ENCODE measurements around the gene AP2S1. TPM values are rescaled to one million over a fixed set of nuclear protein-coding genes. Genes with fewer than 3 reads are reported as not detected.

Gene AP2S1
- total and polyA plus RNA-seq, 2 donors (not counting 1 experiment from before 2014, with no cell fraction given): 143 to 201 TPM

DNA sequence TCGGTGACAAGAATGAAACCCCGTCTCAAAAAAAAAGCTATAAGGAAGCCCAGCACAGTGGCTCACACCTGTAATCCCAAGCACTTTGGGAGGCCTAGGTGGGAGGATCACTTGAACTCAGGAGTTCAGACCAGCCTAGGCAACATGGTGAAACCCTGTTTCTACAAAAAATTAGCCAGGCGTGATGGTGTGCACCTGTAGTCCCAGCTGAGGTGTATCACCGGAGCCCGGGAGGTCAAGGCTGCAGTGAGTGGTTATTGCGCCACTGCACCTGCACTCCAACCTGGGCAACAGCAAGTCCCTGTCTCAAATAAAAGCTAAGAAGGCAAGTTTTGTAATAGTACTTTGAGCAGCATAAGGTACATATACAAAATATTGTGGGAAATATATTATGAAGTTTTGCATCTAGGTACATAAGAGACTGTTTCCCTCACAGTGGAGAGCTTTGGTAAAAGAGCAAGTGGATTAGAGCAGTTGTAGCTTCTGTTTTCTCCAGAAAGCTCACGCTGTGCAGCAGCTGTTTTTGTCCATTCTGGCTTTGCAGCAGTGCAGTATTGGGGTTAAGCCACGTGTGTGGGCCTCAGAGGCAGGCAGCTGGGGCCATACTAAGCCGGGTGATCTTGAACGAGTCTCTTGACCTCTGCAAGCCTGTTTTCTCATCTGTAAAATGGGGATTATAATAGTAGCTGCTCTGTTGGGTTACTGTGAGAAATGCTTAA is 45.6 kb upstream of the AP2S1 start:
- DNase-seq (ENCODE audit: low read depth in 2 of 2): no peak
- no peak overlapping the region for H3K4me2 ChIP-seq (ENCODE audit: extremely low read depth, insufficient read depth, low read length)

GRCh38 chr19:46892252-46893179 is 41.9 kb upstream of the AP2S1 start:
- Histone ChIP-seq H3K4me1 (ENCODE audit: control insufficient read depth, extremely low read depth, insufficient read depth, low read length) (peaks cover 8% of the 10 kb centered on the region), H3K9me3 (ENCODE audit: control insufficient read depth, insufficient read depth, low read depth, low read length) (no peaks in the 10 kb centered on the region), H3K4me2 (ENCODE audit: extremely low read depth, insufficient read depth, low read length) (no peak overlapping the region), H4K20me1 (ENCODE audit: control insufficient read depth, extremely low read depth, insufficient read depth, low read length) (peaks cover 3% of the 10 kb centered on the region), H3K27ac (ENCODE audit: insufficient read depth, low read length) (no peak overlapping the region), H3K9ac (ENCODE audit: insufficient read depth, low read length) (no peak overlapping the region), H3K36me3 (ENCODE audit: control insufficient read depth, insufficient read depth, low read length) (no peaks in the 10 kb centered on the region), H2AFZ (ENCODE audit: low read length) (no peak overlapping the region), H3K4me3 (replicated peaks in 1 of 4; ENCODE audit: control extremely low read depth in 1 of 4, insufficient read depth in 1 of 4, low read depth in 3 of 4, low read length in 4 of 4) (no peak overlapping the region), H3K79me2 (ENCODE audit: control insufficient read depth, insufficient read depth, low read length) (peaks cover 48% of the 10 kb centered on the region), H3K27me3 (ENCODE audit: control insufficient read depth, insufficient read depth, low read length) (no peaks in the 10 kb centered on the region)
- TF ChIP-seq EZH2 (IDR thresholded peaks at IDR 0.05; ENCODE audit: low read length, missing control alignments) (no peak), CTCF (conservative IDR thresholded peaks at IDR 0.05 in 1 of 2, IDR thresholded peaks at IDR 0.05 in 1 of 2; ENCODE audit: low read depth in 1 of 2, low read length in 2 of 2) (no peak)
- no peak for DNase-seq (ENCODE audit: low read depth in 2 of 2)

More for the DNA sequence above, 45.6 kb upstream of the AP2S1 start:
- Histone ChIP-seq H3K9me3 (ENCODE audit: control insufficient read depth, insufficient read depth, low read depth, low read length) (no peaks in the 10 kb centered on the region), H3K4me3 (replicated peaks in 1 of 4; ENCODE audit: control extremely low read depth in 1 of 4, insufficient read depth in 1 of 4, low read depth in 3 of 4, low read length in 4 of 4) (no peak overlapping the region), H3K27ac (ENCODE audit: insufficient read depth, low read length) (no peak overlapping the region), H4K20me1 (ENCODE audit: control insufficient read depth, extremely low read depth, insufficient read depth, low read length) (no peaks in the 10 kb centered on the region), H3K4me1 (ENCODE audit: control insufficient read depth, extremely low read depth, insufficient read depth, low read length) (peaks cover 2% of the 10 kb centered on the region), H2AFZ (ENCODE audit: low read length) (no peak overlapping the region), H3K9ac (ENCODE audit: insufficient read depth, low read length) (no peak overlapping the region), H3K27me3 (ENCODE audit: control insufficient read depth, insufficient read depth, low read length) (no peaks in the 10 kb centered on the region), H3K79me2 (ENCODE audit: control insufficient read depth, insufficient read depth, low read length) (peaks cover 59% of the 10 kb centered on the region), H3K36me3 (ENCODE audit: control insufficient read depth, insufficient read depth, low read length) (no peaks in the 10 kb centered on the region)
- TF ChIP-seq EZH2 (IDR thresholded peaks at IDR 0.05; ENCODE audit: low read length, missing control alignments) (no peak), CTCF (conservative IDR thresholded peaks at IDR 0.05 in 1 of 2, IDR thresholded peaks at IDR 0.05 in 1 of 2; ENCODE audit: low read depth in 1 of 2, low read length in 2 of 2) (no peak)
